H4 (cell line): ENCODE results near the gene RSBN1L. TPM values are rescaled to one million over a fixed set of nuclear protein-coding genes. Genes with fewer than 3 reads are reported as not detected.

ENCODE experiments used
- DNase-seq: peaks from one replicate; pipeline ENCODE4 v3.0.0-alpha.2; 2015; ENCODE audit warnings: low spot score
- total RNA-seq: library from RNA; depleted of rRNA; stranded (reverse); fragments of >200 nt; shearing (Covaris generic); gene quantifications from 2 replicates; pipeline ENCODE4 v1.2.3, GENCODE V29; 2014; rRNA removed

RSBN1L gene
- total RNA-seq, 1 experiment from 2014 or later: 25.6 TPM

DNA sequence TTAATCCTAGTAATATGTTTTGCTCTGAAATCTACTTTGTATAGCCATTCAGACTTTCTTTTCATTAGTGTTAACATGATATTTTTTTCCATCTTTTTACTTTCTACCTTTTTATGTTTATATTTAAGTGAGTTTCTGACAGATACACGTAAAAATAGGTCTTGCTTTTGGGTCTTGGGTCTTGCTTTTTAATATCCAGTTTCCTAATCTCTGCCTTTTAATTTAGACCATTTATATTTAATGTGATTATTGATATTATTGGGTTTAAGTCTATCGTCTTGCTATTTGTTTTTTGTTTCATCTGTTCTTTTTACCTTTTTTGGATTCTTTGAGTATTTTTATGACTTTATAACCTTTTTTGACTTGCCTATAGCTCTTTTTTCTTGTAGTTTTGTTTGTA lies 110.2 kb downstream of the RSBN1L start:
- no peak for DNase-seq

DNA sequence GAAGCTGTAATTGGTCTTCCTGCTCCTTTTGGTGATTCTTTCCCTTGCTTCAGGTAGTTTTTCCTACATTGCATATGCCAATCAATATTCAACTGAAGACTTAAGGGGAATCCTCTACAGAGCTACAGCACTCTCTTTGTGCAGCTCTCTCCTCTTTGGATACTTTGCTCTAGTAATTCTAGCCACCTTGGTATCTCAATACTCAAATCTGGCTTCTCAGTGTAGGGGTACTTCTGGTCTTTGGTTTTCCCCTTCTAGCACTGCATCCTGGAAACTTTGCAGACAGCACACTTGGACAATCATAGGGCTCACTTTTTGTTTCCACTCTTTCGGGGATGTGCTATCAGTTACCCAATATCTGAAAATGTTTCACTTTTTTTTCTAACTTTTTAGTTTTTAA lies 112.3 kb downstream of the RSBN1L start:
- DNase-seq: no peak

DNA sequence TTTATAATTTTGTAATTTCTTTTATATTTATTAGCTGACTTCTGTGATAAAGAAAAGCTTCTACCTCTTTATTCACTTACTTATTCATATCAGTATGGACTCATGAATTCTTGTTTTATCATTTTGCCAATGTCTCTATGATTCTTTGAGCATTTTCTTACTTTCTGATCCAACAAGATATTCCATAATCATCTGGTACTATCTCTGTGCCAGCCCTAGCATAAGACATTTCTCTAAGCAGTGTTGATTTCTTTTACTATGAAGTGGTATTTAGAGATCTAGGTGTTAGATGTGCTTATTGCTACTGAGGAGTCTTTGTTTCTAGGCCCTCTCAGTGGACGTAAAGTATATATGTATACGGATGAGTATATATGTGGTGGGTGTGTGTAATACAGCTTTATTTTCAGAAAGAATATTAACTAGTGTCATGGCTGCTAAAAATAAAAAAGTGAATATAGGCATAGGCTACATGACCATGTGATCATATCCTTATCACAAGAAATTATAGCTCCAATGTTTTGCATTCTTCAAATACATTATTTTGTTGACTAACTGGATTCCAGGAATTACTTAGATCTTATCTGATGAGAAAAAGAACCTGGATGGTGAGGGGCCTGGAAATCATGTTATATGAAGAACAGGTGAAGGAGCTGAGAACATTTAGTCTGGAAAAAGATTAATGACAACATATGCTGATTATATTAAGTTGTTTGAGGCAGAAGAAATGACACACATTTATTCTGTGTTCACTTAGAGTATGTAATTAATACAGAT lies 115.4 kb downstream of the RSBN1L start:
- DNase-seq: no peak

DNA sequence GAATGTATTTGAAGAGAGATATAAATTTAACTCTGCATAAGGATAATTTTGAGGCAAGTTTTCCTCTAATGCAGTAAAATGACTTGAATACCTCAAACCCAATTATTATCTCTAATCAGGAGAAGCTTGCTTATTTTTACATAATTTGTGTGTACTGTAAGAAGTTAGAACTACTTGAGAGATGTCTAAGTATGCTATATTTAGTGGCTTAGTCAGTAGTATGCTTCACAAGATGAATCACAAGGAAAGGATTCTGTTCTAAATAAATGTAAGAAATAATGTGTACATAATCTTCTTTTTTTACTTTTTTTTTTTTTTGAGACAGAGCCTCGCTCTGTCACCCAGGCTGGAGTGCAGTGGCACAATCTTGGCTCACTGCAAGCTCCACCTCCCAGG lies 116.0 kb downstream of the RSBN1L start:
- no peak for DNase-seq

DNA sequence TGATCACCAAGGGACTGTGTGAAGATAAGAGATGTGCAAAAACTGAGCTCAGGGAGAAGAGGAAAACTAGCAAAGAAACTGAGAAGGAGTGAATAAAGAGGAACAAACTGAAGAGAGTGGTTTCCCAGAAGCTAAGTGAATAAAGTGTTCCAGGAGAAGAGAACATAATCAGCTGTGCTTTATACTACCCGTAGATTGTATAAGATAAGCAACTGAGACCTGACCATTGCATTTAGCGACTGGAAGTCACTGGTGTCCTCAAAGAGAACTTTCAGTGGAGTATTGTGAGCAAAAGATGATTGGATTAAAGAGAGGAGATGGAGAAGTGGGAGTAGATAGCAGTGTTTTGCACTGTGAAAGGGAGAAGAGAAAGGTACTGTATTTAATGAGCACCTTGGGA lies 116.9 kb downstream of the RSBN1L start:
- no peak for DNase-seq

DNA sequence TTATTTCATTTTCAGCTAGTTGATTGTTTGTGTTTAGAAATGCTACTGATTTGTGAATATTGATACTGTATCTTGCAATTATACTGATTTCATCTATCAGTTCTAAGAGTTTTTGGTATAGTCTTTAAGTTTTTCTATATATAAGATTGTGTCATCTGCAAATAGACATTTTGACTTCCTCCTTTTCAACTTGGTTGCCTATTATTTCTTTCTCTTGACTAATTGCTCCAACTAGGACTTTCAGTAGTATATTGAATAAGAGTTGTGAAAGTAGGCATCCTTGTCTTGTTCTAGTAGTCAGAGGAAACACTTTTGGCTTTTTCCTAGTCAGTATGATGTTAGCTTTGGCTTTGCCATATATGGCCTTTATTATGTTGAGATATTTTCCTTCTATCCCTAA lies 122.8 kb downstream of the RSBN1L start:
- no peak for DNase-seq

DNA sequence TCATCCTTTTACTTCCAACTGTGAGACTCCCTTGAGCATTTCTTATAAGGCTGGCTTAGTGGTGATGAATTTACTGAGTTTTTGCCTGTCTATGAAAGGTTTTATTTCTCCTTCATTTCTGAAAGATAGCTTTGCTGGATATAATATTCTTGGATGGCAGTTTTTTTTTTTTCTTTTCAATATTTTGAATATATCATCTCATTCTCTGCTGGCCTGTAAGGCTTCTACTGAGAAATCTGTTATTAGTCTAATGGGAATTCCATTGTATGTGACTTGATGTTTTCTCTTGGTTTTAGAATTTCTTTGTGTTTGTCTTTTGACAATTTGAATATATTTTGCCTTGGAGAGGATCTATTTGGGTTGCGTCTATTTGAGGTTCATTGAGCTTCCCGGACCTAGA lies 124.7 kb downstream of the RSBN1L start:
- no peak for DNase-seq

DNA sequence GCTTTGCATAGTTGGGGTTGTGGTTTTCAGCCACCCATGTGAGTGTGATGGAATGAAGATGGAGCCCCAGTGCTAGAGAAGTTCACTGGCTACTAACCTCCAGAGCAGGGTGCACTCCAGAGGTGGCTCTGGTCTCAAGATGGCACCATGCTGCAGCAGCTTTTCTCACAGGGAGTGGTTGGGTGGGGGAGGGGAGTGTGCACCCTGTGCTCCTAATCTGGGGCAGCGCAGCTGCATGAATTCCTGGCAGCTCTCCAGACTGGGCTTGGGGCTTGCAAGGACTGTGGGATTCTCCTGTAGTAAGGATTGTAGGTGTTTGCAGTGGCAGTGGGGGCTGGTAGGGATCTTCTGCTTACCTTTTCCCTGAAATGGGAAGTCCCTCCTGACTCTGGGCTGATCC lies 126.0 kb downstream of the RSBN1L start:
- no peak for DNase-seq

DNA sequence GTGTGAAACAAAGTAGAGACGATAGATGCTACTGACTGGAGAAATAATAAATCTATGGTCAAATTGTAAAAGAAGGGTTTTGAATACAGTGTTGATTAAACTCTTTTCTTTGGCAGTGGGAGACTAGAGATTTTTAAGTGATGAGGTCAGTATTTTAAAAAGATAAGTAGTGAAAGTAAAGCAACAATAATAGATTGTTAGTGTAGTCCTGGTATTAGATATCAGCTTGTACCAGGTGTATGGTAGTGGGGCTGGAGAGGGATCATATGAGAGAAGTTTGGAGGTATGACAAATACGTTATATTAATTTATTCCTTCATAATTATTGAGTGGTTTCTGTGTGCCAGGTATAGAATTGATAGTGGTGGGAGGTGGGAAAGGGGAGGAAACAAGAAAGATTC lies 127.5 kb downstream of the RSBN1L start:
- DNase-seq: no peak

DNA sequence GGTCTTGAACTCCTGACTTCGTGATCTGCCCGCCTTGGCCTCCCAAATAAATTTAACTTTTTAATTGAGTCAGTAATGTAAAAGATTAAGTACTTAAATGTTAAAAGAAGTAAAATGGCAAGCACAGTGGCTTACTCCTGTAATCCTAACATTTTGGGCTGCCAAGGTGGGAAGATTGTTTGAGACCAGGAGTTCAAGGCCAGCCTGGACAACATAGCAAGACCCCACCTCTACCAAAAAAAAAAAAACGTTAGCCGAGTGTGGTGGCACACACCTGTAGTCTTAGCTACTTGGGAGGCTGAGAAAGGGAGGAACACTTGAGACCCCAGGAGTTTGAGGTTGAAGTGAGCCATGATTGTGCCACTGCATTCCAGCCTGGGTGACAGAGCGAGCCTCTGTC lies 128.4 kb downstream of the RSBN1L start:
- DNase-seq: no peak

DNA sequence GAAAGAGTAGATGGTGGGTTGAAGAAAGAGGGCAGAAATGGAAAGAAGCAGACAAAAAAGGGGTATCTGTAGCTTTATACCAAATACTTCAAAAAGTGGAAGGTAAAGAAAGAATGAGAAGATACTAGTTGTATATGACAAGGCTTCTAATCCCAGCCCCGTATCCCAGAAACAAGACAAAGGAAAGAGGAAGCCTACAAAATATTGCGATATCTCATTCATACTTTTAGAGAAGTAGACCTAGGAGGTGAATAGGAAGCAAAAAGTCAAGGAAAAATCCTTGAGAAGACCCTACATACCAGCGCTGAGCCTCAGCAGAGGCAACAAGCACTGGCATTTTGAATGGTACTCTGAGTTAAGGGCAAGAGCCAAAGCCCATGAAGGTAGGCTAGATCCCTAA lies 128.9 kb downstream of the RSBN1L start:
- DNase-seq: no peak

DNA sequence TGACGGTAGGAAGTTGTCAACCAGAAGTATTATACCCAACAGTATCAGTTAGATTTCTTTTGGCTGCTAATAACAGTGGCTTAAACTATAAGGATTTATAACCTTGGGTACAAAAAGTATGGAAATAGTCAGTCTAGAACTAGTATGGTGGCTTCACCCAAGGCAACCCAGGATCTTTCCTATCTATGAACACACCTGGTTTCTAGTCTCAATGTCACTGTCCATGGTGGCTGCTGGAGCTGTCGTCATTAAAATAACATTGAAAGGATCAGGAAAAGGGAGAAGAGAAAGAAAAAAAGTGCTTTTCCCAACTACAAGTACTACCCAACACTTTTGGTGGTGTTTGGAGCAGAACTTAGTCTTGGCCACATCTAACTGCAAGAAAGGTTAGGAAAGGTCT lies 130.0 kb downstream of the RSBN1L start:
- no peak for DNase-seq

DNA sequence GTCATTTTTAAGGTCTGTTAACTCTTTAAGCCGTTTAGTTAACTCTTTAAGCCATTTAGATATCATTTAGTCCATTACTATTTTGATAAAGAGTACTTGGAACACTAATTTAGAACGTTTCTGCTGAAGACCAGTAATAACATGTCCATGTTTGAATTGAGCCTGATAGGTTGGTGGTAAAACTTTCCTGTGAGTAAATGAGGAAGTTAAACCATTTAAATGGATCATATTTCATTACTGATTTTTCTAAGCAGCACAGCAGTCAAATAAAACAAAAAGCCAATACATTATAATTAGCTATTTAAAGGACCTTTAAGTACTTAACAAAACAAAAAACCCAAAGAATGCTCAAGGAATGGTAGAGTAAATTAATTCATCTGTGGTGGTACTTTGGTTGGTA lies 131.7 kb downstream of the RSBN1L start:
- DNase-seq: no peak

DNA sequence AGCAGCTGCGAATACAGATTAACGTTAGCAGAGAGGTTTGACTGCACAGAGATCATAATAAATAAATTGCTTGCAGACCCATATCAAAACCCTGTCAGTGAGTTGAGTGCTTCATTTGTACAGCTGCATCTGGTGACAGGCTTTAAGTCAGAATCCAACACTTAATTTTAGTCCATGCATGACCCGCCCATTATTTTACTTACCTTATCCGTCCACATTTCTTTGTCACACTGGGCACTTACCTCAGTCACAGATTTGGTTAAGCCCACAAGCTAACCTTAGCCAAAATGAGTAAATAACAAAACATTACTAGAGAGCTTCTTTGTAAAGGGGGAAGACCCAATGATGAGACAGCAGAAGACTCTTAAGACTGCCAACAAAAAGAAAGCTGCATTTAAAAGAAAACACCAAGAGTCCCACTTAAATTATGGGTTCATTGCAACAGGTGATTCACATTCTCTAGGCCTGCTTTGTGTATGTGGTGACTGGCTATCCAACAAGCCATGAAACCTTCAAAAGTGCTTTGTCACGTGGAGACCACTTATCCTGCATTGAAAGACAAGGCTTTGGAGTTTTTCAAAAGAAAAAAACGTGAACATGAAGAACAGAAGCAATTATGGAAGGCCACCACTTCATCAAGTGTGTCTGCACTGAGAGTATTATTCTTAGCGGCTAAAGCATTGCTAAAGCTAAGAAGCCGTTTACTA lies 134.5 kb downstream of the RSBN1L start:
- no peak for DNase-seq

DNA sequence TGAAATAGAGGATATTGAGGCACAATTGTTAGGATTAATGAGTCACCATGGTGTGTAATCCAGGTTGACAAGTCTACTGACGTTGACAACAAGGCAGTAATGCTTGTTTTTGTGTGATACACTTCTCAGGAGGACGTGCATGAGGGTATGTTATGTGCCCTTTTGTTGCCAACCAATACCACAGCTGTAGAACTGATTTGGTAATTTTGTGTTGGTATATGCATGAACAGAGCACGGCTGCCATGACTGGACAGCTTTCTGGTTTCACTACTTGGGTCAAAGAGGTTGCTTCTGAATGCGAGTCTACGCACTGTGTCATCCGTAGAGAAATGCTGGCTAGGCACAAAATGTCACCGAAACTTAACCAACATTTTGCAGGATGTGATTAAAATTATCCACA lies 135.2 kb downstream of the RSBN1L start:
- DNase-seq: no peak

DNA sequence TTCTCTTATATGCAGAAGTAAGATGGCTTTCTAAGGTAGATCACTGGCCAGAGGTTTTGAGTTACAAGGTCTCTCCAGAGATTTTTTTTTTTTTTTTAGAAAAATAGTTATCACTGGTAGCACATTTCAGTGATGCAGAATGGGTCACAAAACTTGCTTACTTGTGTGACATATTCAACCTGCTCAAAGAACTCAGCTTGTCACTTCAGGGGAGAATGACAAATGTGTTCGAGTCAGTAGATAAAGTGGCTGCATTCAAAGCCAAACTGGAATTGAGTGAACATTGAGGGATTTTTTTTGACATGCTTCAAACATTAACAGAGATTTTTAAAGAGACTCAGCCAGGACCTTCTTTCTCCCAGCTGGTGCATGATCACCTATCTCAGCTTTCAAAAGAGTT lies 135.7 kb downstream of the RSBN1L start:
- DNase-seq: no peak

Other genes starting within 250 kb of the RSBN1L start
- 23.8 and 24.4 TPM in 2 replicates for gene PTPN12, start 159.2 kb upstream of the RSBN1L start, total RNA-seq
- 58.0 and 58.2 TPM in 2 replicates for gene TMEM60, start 102.0 kb downstream of the RSBN1L start, total RNA-seq
- 41.2 and 53.6 TPM in 2 replicates for gene PHTF2, start 102.3 kb downstream of the RSBN1L start, total RNA-seq